Loucy (cell line): ENCODE data around the gene LYRM4.

Source experiments
- H2AFZ ChIP-seq: fragments of 200-600 bp; sonication (generic); 2 replicates; pipeline ENCODE4 v1.6.0; 2016; ENCODE audit warnings: antibody characterized with exemption, mild to moderate bottlenecking, low read length, moderate library complexity
- H3F3A ChIP-seq: fragments of 200-600 bp; 2 replicates; pipeline ENCODE4 v1.6.0; 2016; ENCODE audit warnings: antibody characterized with exemption, low read depth, mild to moderate bottlenecking
- H3K27me3 ChIP-seq: fragments of 200-600 bp; sonication (generic); 2 replicates; pipeline ENCODE4 v1.6.1; 2014; ENCODE audit warnings: low read length, mild to moderate bottlenecking; ENCODE audit not compliant: insufficient read depth, poor library complexity, severe bottlenecking
- H3K36me3 ChIP-seq: fragments of 200-600 bp; sonication (generic); 2 replicates; pipeline ENCODE4 v1.6.1; 2016; ENCODE audit warnings: low read length; ENCODE audit not compliant: insufficient read depth
- H3K4me1 ChIP-seq: fragments of 200-600 bp; sonication (generic); 2 replicates; pipeline ENCODE4 v1.5.1; 2014; ENCODE audit warnings: low read length, mild to moderate bottlenecking; ENCODE audit not compliant: insufficient read depth, poor library complexity, severe bottlenecking
- H3K4me2 ChIP-seq: fragments of 200-600 bp; sonication (generic); 2 replicates; pipeline ENCODE4 v1.6.0; 2014; ENCODE audit warnings: antibody characterized with exemption, low read length, low read depth, mild to moderate bottlenecking; ENCODE audit not compliant: poor library complexity, severe bottlenecking
- H3K4me3 ChIP-seq: fragments of 200-600 bp; sonication (generic); 2 replicates; pipeline ENCODE4 v1.5.1; 2014; ENCODE audit warnings: low read length, mild to moderate bottlenecking, mixed read lengths; ENCODE audit not compliant: poor library complexity, severe bottlenecking
- H3K79me2 ChIP-seq: fragments of 200-600 bp; sonication (generic); 2 replicates; pipeline ENCODE4 v1.6.1; 2014; ENCODE audit warnings: low read length; ENCODE audit not compliant: insufficient read depth
- H3K9ac ChIP-seq: fragments of 200-600 bp; sonication (generic); 2 replicates; pipeline ENCODE4 v1.6.0; 2014; ENCODE audit warnings: mild to moderate bottlenecking, low read depth, low read length, moderate library complexity; ENCODE audit not compliant: poor library complexity, severe bottlenecking
- H3K9me2 ChIP-seq: fragments of 200-600 bp; sonication (generic); replicated peaks from 2 replicates; pipeline ENCODE4 v1.6.1; 2016; ENCODE audit warnings: low read depth, low read length, mixed read lengths
- H3K9me3 ChIP-seq: fragments of 200-600 bp; sonication (generic); 2 replicates; pipeline ENCODE4 v1.6.1; 2014; ENCODE audit warnings: mild to moderate bottlenecking, antibody characterized with exemption, low read length, low read depth; ENCODE audit not compliant: insufficient read depth
- H4K20me1 ChIP-seq: fragments of 200-600 bp; sonication (generic); 2 replicates; pipeline ENCODE4 v1.6.0; 2014; ENCODE audit warnings: antibody characterized with exemption, low read length, mild to moderate bottlenecking; ENCODE audit not compliant: insufficient read depth, poor library complexity, severe bottlenecking
- CTCF ChIP-seq: fragments of 200-600 bp; sonication (generic); conservative IDR thresholded peaks from 2 replicates; pipeline ENCODE4 v1.5.1; 2014; ENCODE audit warnings: mild to moderate bottlenecking, antibody characterized with exemption, low read length
- EZH2phosphoT487 ChIP-seq: fragments of 200-600 bp; IDR thresholded peaks from 2 replicates; pipeline ENCODE4 v1.6.1; 2018; ENCODE audit warnings: antibody characterized with exemption, mild to moderate bottlenecking, moderate library complexity, borderline replicate concordance

The LYRM4 gene

GRCh38 chr6:5108068-5108467 is 152.7 kb downstream of the LYRM4 start:
- Histone ChIP-seq H3K36me3 (peaks cover 3% of the 10 kb centered on the region; the same call in 1 of the 2 replicates), H3K4me2 (no peak overlapping the region)

GRCh38 chr6:5107341-5107740 is 153.4 kb downstream of the LYRM4 start:
- Histone ChIP-seq H3K27me3 (no peaks in the 10 kb centered on the region), H3K4me3 (no peak overlapping the region), H3K4me2 (no peak overlapping the region), H3F3A (no peaks in the 10 kb centered on the region), H3K9me2 (no peaks in the 10 kb centered on the region), H3K79me2 (no peaks in the 10 kb centered on the region), H3K36me3 (peaks cover 3% of the 10 kb centered on the region; the same call in 1 of the 2 replicates), H2AFZ (no peak overlapping the region), H3K9me3 (no peaks in the 10 kb centered on the region), H3K4me1 (peaks cover 6% of the 10 kb centered on the region), H3K9ac (no peak overlapping the region), H4K20me1 (no peaks in the 10 kb centered on the region)
- TF ChIP-seq CTCF, result no peak

More at GRCh38 chr6:5108068-5108467, 152.7 kb downstream of the LYRM4 start:
- Histone ChIP-seq H4K20me1 (no peaks in the 10 kb centered on the region), H3K27me3 (no peaks in the 10 kb centered on the region), H3K4me3 (no peak overlapping the region), H2AFZ (no peak overlapping the region), H3K4me1 (no peaks in the 10 kb centered on the region), H3K9me2 (no peaks in the 10 kb centered on the region), H3K79me2 (no peaks in the 10 kb centered on the region), H3K9ac (no peak overlapping the region), H3F3A (no peaks in the 10 kb centered on the region), H3K9me3 (no peaks in the 10 kb centered on the region)
- TF ChIP-seq EZH2phosphoT487 (no peak), CTCF (no peak)

- Histone ChIP-seq H3K9me2 (no peaks in the 10 kb centered on the region), H3K9me3 (no peaks in the 10 kb centered on the region), H3K4me3 (no peak overlapping the region), H3K9ac (no peak overlapping the region), H3K79me2 (no peaks in the 10 kb centered on the region), H3K27me3 (no peaks in the 10 kb centered on the region), H3K4me1 (peaks cover 11% of the 10 kb centered on the region), H4K20me1 (no peaks in the 10 kb centered on the region), H2AFZ (no peak overlapping the region), H3K4me2 (no peak overlapping the region), H3F3A (no peaks in the 10 kb centered on the region), H3K36me3 (no peaks in the 10 kb centered on the region)
- TF ChIP-seq EZH2phosphoT487 (no peak), CTCF (no peak)
Observed at GRCh38 chr6:5105146-5105545, 155.6 kb downstream of the LYRM4 start.
